GM23338 (cell line): ENCODE measurements around the gene HEBP1. TPM values are rescaled to one million over a fixed set of nuclear protein-coding genes. Genes with fewer than 3 reads are reported as not detected.

Experiments used
- ATAC-seq: fragments of 200-7000 bp; cut with Tn5 transposase; 3 replicates; pipeline ENCODE4 v1.9.1; 2020
- DNase-seq: peaks from one replicate; pipeline ENCODE4 v3.0.0-alpha.2; 2015; ENCODE audit warnings: low spot score
- H2AFZ ChIP-seq: fragments of 200-600 bp; sonication (generic); 2 replicates; pipeline ENCODE4 v1.8.0; 2016; ENCODE audit warnings: antibody characterized with exemption, mild to moderate bottlenecking, moderate library complexity
- H3F3A ChIP-seq: fragments of 200-600 bp; sonication (generic); replicated peaks from 2 replicates; pipeline ENCODE4 v1.8.0; 2017; ENCODE audit warnings: antibody characterized with exemption, mixed run types, low read depth
- H3K27ac ChIP-seq: fragments of 200-600 bp; sonication (generic); 2 replicates; pipeline ENCODE4 v1.6.1; 2016; ENCODE audit warnings: low read depth
- H3K27me3 ChIP-seq: fragments of 200-600 bp; sonication (generic); 2 replicates; pipeline ENCODE4 v1.8.0; 2016; ENCODE audit warnings: mild to moderate bottlenecking, mixed run types, moderate library complexity; ENCODE audit not compliant: insufficient read depth
- H3K36me3 ChIP-seq: fragments of 200-600 bp; sonication (generic); 2 replicates; pipeline ENCODE4 v1.8.0; 2016; ENCODE audit warnings: mild to moderate bottlenecking; ENCODE audit not compliant: insufficient read depth
- H3K4me1 ChIP-seq: fragments of 200-600 bp; sonication (generic); 2 replicates; pipeline ENCODE4 v1.8.0; 2016; ENCODE audit warnings: mild to moderate bottlenecking, moderate library complexity; ENCODE audit not compliant: insufficient read depth
- H3K4me2 ChIP-seq: fragments of 200-600 bp; sonication (generic); 2 replicates; pipeline ENCODE4 v1.7.1; 2017; ENCODE audit warnings: mixed run types
- H3K4me3 ChIP-seq: fragments of 200-600 bp; sonication (generic); 2 replicates; pipeline ENCODE4 v1.6.1; 2016; ENCODE audit warnings: mixed run types
- H3K79me2 ChIP-seq: fragments of 200-600 bp; sonication (generic); replicated peaks from 2 replicates; pipeline ENCODE4 v1.8.0; 2017; ENCODE audit warnings: mild to moderate bottlenecking; ENCODE audit not compliant: insufficient read depth
- H3K9me2 ChIP-seq: fragments of 200-600 bp; sonication (generic); 2 replicates; pipeline ENCODE4 v1.8.0; 2017; ENCODE audit not compliant: insufficient read depth
- H4K20me1 ChIP-seq: fragments of 200-600 bp; sonication (generic); replicated peaks from 2 replicates; pipeline ENCODE4 v1.8.0; 2017; ENCODE audit warnings: mild to moderate bottlenecking; ENCODE audit not compliant: insufficient read depth
- H3K27ac Mint-ChIP-seq: 2 replicates; pipeline ENCODE4 v1.8.0; 2020; ENCODE audit warnings: inconsistent platforms, mild to moderate bottlenecking, moderate library complexity, mixed read lengths
- H3K27me3 Mint-ChIP-seq: 3 replicates; pipeline ENCODE4 v1.8.0; 2022; ENCODE audit warnings: low read depth, mild to moderate bottlenecking, moderate library complexity, mixed read lengths, inconsistent platforms; ENCODE audit not compliant: insufficient read depth, poor library complexity
- H3K36me3 Mint-ChIP-seq: 3 replicates; pipeline ENCODE4 v1.8.0; 2021; ENCODE audit warnings: low read depth, mild to moderate bottlenecking, inconsistent platforms, moderate library complexity, mixed read lengths
- H3K4me1 Mint-ChIP-seq: 3 replicates; pipeline ENCODE4 v1.8.0; 2020; ENCODE audit warnings: mild to moderate bottlenecking, inconsistent platforms, mixed read lengths
- H3K4me3 Mint-ChIP-seq: 3 replicates; pipeline ENCODE4 v1.8.0; 2021; ENCODE audit warnings: moderate library complexity, mild to moderate bottlenecking, inconsistent platforms, mixed read lengths
- H3K9me3 Mint-ChIP-seq: 3 replicates; pipeline ENCODE4 v1.8.0; 2020; ENCODE audit warnings: moderate library complexity, mild to moderate bottlenecking, inconsistent platforms, mixed read lengths
- CREB1 ChIP-seq: fragments of 250-450 bp; sonication (Bioruptor Pico); IDR thresholded peaks from 2 replicates; pipeline ENCODE4 v1.5.0; 2020; ENCODE audit warnings: low read depth, mild to moderate bottlenecking, moderate library complexity
- EZH2 ChIP-seq: fragments of 200-600 bp; sonication (generic); IDR thresholded peaks from one replicate; pipeline ENCODE4 v1.8.0; 2017; ENCODE audit warnings: antibody characterized with exemption, mild to moderate bottlenecking, low read depth; ENCODE audit not compliant: unreplicated experiment
- EZH2phosphoT487 ChIP-seq: fragments of 200-600 bp; sonication (generic); IDR thresholded peaks from one replicate; pipeline ENCODE4 v1.8.1; 2018; ENCODE audit warnings: antibody characterized with exemption; ENCODE audit not compliant: unreplicated experiment
- NANOG ChIP-seq: IDR thresholded peaks from 2 replicates; pipeline ENCODE4 v1.6.1; 2016; ENCODE audit warnings: antibody characterized with exemption, borderline replicate concordance
- POLR2AphosphoS5 ChIP-seq: IDR thresholded peaks from 2 replicates; pipeline ENCODE4 v1.6.1; 2016; ENCODE audit warnings: antibody characterized with exemption, low read depth
- ZNF114 ChIP-seq: fragments of 250-450 bp; sonication (Bioruptor Pico); IDR thresholded peaks from 2 replicates; pipeline ENCODE4 v1.5.0; 2020; ENCODE audit warnings: mild to moderate bottlenecking, moderate library complexity
- ZNF331 ChIP-seq: fragments of 250-450 bp; sonication (Bioruptor Pico); IDR thresholded peaks from 2 replicates; pipeline ENCODE4 v1.5.0; 2020; ENCODE audit warnings: low read depth, mild to moderate bottlenecking, moderate library complexity
- polyA plus RNA-seq: library from polyadenylated mRNA; unstranded; fragments of >200 nt; fragmentation: Nextera tagmentation; extraction: Ambion mirVana; gene quantifications from 2 replicates; pipeline ENCODE4 v1.2.1, GENCODE V29; 2016
- total RNA-seq: library from RNA; depleted of rRNA; stranded (reverse); fragments of >200 nt; shearing (Covaris generic); gene quantifications from 2 replicates; pipeline ENCODE4 v1.2.3, GENCODE V29; 2014
- TF ChIP-seq, protein P1 (sequence below): IDR thresholded peaks from 2 replicates; pipeline ENCODE4 v1.6.1; 2016; ENCODE audit warnings: antibody characterized with exemption
- TF ChIP-seq, protein P2 (sequence below), 2 experiments: fragments of 200-600 bp in 1 of 2; sonication (generic) in 1 of 2; conservative IDR thresholded peaks; 2 replicates each; pipeline versions ENCODE4 v1.5.1 to v1.6.1; 2016 to 2017; ENCODE audit warnings: antibody characterized with exemption in 2 of 2, low read depth in 2 of 2, mild to moderate bottlenecking in 2 of 2, moderate library complexity in 1 of 2

HEBP1 gene
- total and polyA plus RNA-seq, 2 experiments from 2014 or later: 25.2 to 45.1 TPM

DNA sequence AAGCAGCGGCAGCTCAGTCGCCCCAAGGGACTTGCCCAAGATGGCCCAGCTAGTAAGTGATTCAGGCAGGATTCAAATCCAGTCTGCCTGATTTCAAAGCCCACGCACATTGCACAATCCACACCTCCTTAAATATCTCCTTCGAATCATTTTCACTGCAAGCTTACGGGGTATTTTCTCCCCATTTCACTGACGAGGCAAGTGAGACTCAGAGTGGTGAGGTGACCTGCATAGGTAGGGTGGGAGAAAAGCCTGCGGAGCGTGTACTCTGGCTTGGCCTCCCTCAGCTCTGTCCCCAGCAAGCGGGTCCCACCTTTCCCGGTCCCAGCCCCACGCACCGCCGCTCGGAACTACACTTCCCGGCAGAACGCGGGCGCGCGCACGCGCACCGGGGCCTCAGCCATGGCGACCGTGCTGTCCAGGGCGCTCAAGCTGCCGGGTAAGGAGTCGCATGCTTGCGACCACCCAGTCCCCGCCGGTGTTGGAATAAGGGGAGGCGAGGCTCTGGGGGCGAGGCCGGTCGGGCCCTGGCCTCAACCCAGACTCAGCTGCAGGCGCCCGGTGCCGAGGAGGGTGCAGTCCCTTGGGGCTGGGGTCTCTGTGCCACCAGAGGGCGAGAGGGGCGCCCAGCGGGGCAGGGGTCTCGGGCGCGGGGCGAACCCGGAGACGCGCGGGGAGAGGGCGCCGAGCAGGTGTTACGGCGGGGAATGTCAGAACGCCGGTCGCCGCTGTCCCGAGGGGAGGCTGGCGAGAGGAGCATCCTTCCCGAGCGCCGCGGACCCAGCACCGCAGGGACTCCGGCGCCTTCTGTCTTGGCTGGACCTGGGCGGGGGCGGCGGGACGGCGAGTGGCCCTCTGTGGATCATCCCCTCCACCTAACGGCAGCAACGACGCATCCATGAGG, 44.2 kb upstream of the HEBP1 start, which contains the start of gene FAM234B:
FAM234B (plus strand) TSS at position 380 of the 904 bp plus-strand sequence; CDS start at position 403, 23 bp downstream.
- Histone ChIP-seq H3K4me1 (peaks cover 12% of the 10 kb centered on the region), H3F3A (no peaks in the 10 kb centered on the region), H3K4me3 (peak within 1 kb of the TSS; percentile 90), H2AFZ (peak within 1 kb of the TSS; percentile 99), H3K27ac (no peak within 1 kb of the TSS), H3K27me3 (peaks cover 11% of the 10 kb centered on the region), H3K4me2 (peak within 1 kb of the TSS; percentile 90), H3K36me3 (no peaks in the 10 kb centered on the region), H4K20me1 (no peaks in the 10 kb centered on the region), H3K9me2 (no peaks in the 10 kb centered on the region), H3K79me2 (peaks cover 30% of the 10 kb centered on the region)
- TF ChIP-seq CREB1 (CRISPR knock-in tag) (0 out of 2 replicates have a peak, but pooled peaks have one; percentile 11), ZNF114 (CRISPR knock-in tag) (no peak), POLR2AphosphoS5 (peak; percentile 80), EZH2phosphoT487 (no peak)
- TF ChIP-seq, protein P1, sequence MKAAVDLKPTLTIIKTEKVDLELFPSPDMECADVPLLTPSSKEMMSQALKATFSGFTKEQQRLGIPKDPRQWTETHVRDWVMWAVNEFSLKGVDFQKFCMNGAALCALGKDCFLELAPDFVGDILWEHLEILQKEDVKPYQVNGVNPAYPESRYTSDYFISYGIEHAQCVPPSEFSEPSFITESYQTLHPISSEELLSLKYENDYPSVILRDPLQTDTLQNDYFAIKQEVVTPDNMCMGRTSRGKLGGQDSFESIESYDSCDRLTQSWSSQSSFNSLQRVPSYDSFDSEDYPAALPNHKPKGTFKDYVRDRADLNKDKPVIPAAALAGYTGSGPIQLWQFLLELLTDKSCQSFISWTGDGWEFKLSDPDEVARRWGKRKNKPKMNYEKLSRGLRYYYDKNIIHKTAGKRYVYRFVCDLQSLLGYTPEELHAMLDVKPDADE: peak; percentile 45; the same call in 1 of the 2 replicates
- TF ChIP-seq, protein P2, sequence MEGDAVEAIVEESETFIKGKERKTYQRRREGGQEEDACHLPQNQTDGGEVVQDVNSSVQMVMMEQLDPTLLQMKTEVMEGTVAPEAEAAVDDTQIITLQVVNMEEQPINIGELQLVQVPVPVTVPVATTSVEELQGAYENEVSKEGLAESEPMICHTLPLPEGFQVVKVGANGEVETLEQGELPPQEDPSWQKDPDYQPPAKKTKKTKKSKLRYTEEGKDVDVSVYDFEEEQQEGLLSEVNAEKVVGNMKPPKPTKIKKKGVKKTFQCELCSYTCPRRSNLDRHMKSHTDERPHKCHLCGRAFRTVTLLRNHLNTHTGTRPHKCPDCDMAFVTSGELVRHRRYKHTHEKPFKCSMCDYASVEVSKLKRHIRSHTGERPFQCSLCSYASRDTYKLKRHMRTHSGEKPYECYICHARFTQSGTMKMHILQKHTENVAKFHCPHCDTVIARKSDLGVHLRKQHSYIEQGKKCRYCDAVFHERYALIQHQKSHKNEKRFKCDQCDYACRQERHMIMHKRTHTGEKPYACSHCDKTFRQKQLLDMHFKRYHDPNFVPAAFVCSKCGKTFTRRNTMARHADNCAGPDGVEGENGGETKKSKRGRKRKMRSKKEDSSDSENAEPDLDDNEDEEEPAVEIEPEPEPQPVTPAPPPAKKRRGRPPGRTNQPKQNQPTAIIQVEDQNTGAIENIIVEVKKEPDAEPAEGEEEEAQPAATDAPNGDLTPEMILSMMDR (conservative IDR thresholded peaks at IDR 0.05; ENCODE audit: low read depth in 2 of 2): peak; percentile 30 to 36
- Mint-ChIP-seq H3K4me3 (peak within 1 kb of the TSS; percentile 87), H3K27ac (no peak within 1 kb of the TSS), H3K9me3 (no peaks in the 10 kb centered on the region), H3K27me3 (peaks cover 7% of the 10 kb centered on the region), H3K4me1 (peaks cover 44% of the 10 kb centered on the region), H3K36me3 (no peaks in the 10 kb centered on the region)
- peak; percentile 95 for ATAC-seq
- DNase-seq: peak; percentile 84

DNA sequence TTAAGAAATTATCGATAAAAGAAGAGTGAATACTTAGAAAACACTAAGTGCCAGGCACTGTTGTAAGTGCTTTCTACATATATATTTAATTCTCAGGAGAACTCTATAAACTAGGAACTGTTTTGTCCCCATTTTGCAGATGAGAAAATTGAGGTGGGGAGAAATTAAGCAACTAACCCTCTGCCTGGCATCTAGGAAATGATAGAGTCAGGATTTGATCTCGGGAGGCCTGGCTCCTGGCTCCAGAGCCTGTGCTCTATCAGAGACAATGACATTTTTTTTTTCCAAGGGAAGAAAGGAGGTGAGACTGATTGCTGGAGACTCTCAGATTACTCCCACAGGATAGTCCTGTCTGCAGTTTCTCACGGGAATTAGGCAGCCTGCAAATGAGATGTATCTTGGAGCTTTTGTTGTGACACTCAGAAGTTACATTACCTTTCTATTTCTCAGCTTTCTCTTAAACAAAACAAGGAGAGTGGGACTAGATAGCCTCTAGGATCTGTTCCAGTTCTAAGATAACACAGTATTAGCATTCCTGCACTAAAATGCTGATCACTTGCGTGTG, 42.7 kb upstream of the HEBP1 start:
- H3K4me3 Mint-ChIP-seq: no peak overlapping the region

More for the DNA sequence above, 42.7 kb upstream of the HEBP1 start:
- Histone ChIP-seq H3K4me2 (no peak overlapping the region), H3K27ac (no peak overlapping the region), H2AFZ (peak overlapping the region; percentile 99; the same call in 1 of the 2 replicates), H3K4me1 (peaks cover 12% of the 10 kb centered on the region), H3K79me2 (peaks cover 17% of the 10 kb centered on the region), H3K27me3 (peaks cover 11% of the 10 kb centered on the region), H4K20me1 (no peaks in the 10 kb centered on the region), H3K36me3 (no peaks in the 10 kb centered on the region), H3K4me3 (no peak overlapping the region), H3K9me2 (no peaks in the 10 kb centered on the region), H3F3A (no peaks in the 10 kb centered on the region)
- Mint-ChIP-seq H3K36me3 (no peaks in the 10 kb centered on the region), H3K9me3 (no peaks in the 10 kb centered on the region), H3K4me1 (peaks cover 44% of the 10 kb centered on the region), H3K27me3 (peaks cover 7% of the 10 kb centered on the region), H3K27ac (no peak overlapping the region)
- DNase-seq: no peak
- TF ChIP-seq NANOG (no peak), ZNF331 (CRISPR knock-in tag) (no peak), EZH2 (no peak), POLR2AphosphoS5 (no peak)
- TF ChIP-seq, protein P2 (conservative IDR thresholded peaks at IDR 0.05; ENCODE audit: low read depth in 2 of 2): no peak
- no peak for ATAC-seq
